ENCODE measurements around the gene ZNF506.

DNA sequence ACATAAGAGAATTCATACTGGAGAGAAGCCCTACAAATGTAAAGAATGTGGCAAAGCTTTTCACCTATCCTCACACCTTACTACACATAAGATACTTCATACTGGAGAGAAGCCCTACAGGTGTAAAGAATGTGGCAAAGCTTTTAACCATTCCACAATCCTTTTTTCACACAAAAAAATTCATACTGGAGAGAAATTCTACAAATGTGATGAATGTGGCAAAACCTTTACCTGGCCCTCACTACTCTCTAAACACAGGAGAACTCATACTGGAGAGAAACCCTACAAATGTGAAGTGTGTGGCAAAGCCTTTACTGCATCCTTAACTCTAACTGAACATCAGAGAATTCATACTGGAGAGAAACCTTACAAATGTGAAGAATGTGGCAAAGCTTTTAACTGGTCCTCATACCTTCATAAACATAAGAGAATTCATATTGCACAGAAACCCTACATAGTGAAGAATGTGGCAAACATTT, 14.0 kb upstream of the ZNF506 start:
- TF ChIP-seq, protein P1, sequence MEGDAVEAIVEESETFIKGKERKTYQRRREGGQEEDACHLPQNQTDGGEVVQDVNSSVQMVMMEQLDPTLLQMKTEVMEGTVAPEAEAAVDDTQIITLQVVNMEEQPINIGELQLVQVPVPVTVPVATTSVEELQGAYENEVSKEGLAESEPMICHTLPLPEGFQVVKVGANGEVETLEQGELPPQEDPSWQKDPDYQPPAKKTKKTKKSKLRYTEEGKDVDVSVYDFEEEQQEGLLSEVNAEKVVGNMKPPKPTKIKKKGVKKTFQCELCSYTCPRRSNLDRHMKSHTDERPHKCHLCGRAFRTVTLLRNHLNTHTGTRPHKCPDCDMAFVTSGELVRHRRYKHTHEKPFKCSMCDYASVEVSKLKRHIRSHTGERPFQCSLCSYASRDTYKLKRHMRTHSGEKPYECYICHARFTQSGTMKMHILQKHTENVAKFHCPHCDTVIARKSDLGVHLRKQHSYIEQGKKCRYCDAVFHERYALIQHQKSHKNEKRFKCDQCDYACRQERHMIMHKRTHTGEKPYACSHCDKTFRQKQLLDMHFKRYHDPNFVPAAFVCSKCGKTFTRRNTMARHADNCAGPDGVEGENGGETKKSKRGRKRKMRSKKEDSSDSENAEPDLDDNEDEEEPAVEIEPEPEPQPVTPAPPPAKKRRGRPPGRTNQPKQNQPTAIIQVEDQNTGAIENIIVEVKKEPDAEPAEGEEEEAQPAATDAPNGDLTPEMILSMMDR (IDR thresholded peaks at IDR 0.05): no peak
- no peak for TF ChIP-seq POLR2A (IDR thresholded peaks at IDR 0.05)
